ENCODE data around the gene LPXN.
A peak's percentile ranks its signal among the peaks of the same experiment; 100 is the strongest.
"Not testable (repeated sequence)": the region's sequence is repeated elsewhere in the genome, so short reads cannot be mapped to it uniquely, and the experiment has no call there.

LPXN gene

DNA sequence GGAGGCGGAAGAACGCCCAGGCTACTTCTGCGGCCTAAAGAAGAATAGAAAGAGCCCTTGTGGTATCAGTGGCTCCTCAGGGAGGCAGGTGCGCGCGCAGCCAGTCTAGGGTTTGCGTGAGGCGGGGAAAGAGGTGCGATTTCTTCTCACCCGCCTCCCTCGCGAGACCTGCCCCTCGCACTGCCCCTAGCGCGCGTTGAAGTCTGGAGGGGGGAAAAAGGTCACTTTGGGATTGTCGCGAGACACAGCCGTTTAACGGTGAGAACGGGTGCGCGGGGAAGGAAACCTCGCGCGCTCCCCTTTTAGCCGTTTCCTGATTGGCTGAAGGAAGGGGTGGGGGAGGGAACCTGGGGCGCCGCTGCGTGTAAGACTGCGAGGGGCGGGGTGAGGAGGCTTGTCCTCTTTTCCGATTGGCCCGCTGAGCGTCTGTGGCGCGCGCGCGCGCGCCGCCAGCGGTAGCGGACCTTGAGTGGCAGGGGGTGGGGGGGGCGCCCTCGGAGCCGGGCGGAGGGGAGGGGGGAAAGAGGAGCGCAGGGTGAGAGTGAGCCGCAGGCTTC is 3.1 kb upstream of the LPXN start, which contains the start of gene ZFP91:
Gene ZFP91, plus strand, starts transcription at position 429 of the 557 bp plus-strand sequence. CDS start 219 bp downstream, outside the sequence.
- DNase-seq, result peak; percentile 97

DNA sequence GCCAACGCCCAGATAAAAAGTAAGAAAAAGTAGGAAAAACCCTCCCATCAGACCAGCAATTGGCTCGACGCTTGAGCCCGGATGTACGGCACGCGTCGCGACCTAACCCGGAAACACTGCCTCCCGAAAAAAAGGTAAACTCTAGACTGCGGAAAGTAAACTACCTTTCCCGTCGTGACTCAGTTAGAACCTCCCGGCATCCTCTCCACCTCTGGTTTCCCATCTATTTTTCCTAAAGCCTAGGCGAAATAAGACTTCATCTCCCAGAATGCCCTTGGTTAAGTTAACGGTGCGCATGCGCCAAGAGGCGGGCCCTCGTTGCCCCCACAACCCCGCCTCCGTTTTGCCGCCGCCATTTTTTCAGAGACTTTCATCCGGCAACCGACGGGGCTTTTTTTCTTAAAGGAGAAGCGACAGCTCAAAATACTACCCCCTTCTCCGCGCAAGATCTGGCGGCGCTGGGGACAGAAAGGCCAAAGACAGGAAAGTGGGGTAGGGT is 2.5 kb upstream of the LPXN start:
- DNase-seq, result peak; percentile 91

DNA sequence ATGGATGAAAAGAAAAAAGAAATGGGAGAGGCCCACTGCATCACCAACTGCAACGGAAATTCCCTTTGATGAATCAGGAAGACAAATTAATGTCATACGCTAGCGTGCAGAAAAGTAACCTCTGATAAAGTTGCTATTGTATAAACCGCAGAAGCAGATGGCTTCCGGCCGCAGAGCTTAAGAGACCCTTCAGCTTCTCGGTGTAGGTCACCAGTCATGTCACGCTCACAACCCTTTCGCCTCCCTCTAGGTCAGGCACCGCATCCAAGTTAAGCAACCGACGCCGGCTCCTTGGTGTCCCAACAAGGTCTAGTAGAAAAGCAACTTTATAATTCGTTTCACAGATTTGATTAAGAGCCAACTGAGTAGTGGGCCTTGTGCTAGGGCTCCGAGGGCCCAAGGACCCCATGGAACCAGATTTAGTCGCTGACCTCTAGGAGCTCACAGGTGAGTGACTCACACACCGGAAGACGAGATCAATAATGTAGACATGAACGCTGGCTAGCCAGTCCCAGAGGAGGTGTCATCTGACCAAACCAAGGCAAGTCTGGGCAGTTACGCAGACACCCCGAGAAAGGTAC is 2.0 kb upstream of the LPXN start:
- peak; percentile 78 for DNase-seq

DNA sequence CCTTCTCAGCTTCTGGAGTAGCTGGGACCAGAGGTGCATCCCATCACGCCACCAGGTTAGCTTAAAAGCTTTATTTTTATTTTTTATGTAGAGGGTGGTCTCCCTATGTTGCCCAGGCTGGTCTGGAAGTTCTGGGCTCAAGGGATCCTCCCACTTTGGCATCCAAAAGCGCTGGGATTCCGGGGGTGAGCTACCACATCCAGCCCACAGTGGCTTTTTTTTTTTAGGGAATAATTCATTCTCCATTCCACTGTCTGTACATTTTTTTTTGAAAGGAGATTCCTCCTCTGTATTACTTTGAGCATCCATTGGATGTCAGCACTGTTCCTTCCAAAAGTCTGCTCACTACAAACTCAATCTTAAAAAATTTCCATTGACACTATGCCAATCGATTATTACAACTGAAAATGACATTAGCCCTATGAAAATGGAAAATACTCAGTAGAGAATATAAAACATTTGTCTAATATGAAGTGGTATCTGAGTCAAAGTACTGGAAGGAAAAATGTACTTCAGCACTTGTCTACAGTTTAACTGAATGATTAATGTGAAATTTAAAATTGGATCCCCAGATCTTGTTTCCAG is 1.3 kb upstream of the LPXN start:
- DNase-seq, result no peak

DNA sequence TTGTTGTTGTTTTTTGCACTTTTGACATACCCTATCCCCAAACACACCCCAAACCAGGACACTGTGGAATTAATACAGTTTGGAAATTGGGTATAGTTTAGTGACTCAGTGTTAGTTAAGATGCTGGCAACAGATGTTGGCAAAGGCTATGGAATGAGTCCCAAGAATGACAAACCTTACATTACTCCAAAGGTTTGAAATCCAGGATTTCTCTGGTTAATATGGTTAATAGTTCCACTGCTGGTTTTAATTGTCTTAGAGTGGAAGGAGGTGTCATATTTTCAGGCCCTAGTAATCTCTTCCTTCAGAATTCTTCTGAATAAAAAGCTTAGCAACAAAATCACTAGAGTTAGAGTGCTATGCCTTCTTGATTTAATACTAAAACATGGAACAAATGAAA is 775 bp downstream of the LPXN start:
- DNase-seq, result no peak

DNA sequence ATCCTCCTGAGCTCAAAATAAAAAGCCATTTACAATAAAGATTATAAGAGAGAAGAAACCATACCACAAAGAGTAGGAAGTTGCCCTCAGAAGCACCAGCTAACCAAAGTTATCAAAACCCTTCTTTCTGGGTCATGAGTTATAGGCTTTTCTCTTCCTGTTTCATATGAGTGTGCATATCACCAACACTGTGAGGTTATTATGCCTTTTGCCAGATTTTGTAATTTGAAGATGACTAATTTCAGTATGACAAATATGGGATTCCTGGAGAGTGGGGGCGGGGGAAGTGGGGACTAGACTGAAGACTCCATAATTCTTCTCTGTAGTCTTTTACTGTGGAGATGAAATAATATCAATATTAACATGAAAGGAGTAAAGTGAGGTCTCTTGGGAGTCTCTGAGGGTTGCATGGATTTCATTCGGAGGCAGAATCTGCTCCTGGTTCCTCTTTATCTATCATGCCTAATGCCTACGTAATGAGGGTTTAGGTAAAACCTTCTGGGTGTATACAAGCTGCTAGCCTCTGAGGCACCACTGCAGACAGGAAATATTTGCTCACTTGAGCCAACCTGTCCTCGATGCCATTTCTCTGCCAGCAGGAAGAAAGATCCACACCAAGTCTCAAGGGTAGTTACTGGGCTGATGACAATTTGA is 2.1 kb downstream of the LPXN start:
- DNase-seq, result peak; percentile 73

DNA sequence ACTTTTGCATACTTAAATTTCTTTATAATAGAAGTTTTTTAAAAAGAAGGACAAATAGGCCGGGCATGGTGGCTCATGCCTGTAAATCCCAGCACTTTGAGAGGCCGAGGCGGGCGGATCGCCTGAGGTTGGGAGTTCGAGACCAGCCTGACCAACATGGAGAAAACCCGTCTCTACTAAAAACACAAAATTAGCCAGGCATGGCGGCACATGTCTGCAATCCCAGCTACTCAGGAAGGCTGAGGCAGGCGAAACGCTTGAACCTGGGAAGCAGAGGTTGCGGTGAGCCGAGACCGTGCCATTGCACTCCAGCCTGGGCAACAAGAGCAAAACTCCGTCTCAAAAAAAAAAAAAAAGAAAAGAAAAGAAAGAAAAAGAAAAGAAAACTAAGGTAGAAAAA is 2.8 kb downstream of the LPXN start:
- DNase-seq, result not testable (repeated sequence)

DNA sequence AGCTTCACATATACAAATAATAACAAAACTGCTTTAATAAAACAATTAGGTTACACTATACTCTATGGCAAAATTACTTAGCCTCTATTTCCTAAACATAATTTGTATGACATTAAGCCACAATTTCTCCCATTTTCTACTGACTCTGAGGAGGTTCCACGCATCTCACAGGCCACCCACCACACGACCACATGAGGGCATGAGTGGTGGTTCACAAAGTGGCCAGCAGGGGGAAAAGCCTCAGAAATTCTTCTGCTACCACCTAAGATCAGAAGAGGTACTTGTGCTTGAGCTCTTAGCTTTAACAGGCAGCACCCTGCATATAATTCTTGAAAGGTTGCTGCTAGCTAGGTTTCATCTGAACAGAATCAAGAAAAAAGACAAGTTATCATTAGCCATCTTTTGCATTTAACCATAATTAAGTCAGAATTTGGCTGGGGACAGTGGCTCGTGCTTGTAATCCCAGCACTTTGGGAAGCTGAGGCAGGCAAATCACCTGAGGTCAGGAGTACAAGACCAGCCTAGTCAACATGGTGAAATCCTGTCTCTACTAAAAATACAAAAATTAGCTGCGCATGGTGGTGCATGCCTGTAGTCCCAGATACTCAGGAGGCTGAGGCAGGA is 7.7 kb downstream of the LPXN start:
- peak; percentile 78 for DNase-seq

DNA sequence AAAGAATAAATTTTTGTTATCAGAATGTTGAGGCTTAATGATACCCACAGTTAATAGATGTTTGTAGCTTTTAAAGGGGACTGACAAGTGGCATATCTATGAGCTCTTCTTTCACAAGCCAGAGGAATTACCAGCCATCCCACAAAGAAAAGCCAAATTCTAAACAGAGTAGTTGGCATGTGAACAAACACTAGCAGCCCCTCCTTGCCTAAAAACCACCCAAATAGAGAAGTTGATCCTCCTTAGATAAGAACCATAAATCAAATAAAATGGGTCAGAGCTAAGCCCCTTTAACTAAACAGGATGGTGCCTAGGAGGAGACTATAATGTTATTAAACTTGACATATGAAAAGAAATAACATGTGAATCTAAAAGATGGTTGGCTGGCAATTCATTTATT is 11.4 kb downstream of the LPXN start:
- DNase-seq, result no peak

DNA sequence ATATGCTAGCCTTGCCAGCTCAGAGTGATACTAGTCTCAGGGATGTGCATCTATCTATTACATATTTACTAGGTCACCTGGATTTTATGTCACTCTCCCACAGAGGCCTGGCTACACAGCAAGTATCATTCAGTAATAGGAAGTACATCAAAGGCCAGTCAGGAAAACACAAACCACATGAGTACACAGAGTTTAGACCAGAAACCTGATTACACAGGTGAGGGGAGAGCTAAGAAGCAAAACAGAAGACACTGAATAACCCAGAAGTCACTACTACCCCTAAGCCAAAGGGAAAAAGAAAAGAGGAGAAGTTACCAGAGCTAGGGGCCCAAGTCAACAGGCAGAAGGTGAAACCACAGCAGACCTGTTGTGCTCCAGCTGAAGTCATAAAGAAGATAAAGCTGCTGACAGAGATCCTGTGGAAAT is 13.3 kb downstream of the LPXN start:
- DNase-seq, result no peak

DNA sequence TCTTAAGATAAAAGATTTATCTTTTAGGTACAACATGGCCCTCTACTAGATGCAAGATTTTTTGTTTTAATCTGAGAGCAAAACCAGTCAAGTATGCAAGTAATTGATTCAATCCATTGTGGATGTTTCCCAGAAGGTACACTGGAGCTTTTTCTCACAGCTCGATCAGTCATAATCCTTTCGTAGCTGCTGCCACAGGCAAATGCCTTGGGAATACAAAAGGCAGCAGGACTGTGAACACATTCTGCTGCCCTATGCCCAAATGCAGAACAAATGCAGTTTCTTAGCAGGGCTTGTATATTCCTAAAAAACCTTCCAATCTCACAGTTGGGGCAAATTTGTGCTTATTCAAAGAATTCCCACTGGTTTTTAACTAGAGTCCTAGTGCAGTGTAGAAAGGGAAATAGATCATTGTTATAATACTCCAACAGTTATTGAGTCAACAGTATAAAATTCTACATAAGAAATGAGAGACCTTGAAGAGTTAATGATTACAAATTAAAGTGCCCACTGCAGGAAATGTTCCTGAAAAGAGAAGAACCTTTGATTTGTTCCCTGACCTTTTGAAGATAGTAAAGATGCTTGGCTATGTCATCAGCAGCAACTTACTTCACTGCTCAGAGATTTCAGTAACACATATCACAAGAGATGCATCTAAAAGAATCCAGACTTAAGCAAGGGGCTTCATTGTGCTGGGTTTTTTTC is 14.1 kb downstream of the LPXN start:
- DNase-seq, result no peak

DNA sequence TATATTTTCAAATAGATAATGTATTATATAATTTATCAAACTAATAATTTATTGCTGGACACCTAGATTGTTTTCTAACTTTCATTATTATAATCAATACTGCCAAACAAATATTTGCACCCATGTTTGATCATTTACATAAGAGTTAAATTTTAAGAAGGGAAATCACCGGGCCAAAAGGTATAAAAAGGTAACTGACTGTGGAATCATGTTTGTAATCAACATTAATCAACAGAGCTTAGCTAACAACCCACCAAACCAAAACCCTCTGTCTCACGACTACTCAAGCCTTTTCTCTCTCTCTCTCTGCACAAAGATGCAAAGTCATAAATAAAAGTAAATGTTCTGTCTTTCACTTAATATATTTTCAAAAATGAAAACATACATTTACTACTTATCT is 14.8 kb downstream of the LPXN start:
- no peak for DNase-seq

DNA sequence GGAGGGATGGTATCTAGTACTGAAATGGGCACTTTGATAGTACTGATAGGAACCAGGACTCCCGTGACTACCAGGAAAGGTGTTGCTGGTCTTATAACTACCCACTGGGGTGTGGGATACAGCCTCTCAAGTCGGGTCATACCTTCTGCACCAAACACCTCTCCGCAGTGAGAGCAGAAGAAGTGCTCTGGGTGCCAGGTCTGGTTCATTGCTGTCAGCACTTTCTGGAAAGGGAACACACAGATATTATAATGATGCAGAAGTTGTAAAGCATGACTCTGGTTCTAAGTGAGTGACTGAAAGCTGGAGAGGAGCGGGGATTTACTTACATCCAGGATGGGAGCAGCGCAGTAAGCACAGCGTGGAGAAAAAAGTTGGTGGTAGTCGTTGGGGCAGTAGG is 26.0 kb downstream of the LPXN start:
- no peak for DNase-seq

DNA sequence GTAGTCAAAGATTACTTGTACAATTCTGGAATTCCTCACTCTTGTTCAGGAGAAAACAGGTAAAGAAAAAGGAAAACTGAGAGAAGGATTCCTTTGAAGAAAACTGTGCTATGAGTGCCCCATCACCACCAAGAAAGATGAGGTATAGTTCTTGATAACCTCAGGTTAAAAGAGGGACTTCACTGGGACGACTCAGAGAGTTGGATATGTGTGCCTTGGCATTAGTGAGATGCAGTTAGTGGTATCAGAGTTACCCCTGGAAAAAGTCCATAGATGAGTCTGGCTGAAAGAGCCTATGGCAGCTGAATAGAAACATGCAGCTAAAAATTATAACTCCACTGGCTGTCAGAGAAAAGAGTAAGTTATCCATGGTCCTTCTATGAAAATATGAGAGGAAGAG is 28.8 kb downstream of the LPXN start:
- DNase-seq, result no peak

DNA sequence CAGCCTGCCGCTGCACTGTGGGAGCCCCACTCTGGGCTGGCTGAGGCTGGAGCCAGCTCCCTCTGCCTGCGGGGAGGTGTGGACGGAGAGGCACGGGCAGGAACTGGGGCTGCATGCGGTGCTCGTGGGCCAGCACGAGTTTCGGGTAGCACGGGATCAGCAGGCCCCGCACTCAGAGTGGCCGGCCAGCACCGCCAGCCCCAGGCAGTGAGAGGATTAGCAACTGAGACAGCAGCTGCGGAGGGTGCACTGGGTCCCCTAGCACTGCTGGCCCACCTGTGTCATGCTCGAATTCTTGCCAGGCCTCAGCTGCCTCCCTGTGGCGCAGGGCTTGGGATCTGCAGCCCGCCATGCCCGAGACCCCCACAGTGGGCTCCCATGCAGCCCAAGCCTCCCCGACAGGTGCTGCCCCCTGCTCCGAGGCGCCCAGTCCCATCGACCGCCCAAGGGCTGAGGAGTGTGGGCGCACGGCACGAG is 43.8 kb downstream of the LPXN start:
- DNase-seq, result no peak

DNA sequence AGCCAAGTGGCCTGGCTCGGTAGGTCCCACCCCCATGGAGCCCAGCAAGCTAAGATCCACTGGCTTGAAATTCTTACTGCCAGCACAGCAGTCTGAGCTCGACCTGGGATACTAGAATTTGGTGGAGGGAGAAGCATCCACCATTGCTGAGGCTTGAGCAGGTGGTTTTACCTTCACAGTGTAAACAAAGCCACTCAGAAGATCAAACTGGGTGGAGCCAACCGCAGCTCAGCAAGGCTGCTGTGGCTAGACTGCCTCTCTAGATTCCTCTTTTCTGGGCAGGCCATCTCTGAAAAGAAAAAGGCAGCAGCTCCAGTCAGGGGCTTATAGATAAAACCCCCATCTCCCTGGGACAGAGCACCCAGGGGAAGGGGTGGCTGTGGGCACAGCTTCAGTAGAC is 45.4 kb downstream of the LPXN start:
- no peak for DNase-seq

DNA sequence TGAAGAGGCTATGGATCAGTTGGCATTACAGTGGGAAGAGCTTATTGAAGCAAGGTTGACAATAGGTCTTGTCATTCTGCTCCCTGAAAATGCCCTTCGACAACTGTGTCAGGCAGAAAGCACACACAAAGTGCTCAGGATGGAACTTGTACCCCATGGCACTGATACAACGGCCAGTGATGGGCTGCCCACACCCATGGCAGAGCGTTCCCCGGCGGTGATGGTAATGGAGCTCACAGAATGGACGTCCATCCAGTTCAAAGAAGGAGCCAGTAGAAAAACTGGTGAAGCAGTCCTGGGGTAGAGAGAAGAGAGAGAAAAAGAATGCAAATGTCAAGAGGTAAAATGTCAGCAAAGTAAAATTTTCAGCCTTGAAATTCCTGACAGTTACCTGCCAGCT is 48.2 kb downstream of the LPXN start:
- no peak for DNase-seq

DNA sequence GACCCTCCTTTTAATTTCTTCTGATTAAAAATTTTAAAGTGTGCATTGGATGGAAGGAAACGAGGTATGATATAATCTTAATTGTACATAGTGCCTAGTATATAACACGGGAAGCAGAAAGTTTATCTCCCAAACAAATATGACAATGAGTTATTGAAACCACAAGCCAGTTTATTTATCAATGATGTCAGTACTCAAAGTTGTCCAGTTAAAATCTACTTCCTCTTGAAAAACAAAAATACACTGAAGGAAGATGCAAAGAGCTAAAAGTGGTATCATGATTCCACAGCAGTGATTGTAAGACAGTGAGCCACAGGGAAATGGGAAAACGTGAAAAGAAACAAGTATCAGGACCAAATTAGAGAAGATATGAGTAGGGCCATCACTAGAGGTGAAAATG is 48.9 kb downstream of the LPXN start:
- DNase-seq, result no peak

DNA sequence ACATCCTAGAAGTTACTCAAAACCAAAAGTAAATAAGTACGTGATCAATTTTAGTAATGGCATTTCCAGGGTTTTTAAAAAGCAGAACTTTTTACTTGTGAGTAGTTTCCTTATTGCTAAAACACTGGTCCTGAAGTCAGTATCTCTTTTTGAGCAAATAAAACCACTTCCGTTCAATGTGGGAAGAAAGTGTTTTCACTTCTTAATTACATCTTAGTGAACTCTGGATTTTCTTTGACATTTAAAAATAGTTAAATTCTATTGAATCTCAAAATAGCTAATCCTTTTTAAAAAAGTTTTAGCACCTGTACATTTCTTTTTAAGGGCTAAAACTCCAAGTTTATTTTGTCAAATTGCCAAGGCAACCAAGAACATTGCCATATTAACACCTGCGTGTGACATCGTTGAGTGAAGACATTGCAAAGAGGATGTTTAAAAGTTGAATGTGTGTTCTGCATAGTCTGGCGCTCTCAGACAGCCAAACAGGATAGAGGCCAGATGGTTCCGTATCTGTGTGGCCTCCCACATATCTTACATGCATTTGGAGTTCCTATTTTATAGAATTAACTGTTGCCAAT is 50.5 kb downstream of the LPXN start:
- DNase-seq, result peak; percentile 15

DNA sequence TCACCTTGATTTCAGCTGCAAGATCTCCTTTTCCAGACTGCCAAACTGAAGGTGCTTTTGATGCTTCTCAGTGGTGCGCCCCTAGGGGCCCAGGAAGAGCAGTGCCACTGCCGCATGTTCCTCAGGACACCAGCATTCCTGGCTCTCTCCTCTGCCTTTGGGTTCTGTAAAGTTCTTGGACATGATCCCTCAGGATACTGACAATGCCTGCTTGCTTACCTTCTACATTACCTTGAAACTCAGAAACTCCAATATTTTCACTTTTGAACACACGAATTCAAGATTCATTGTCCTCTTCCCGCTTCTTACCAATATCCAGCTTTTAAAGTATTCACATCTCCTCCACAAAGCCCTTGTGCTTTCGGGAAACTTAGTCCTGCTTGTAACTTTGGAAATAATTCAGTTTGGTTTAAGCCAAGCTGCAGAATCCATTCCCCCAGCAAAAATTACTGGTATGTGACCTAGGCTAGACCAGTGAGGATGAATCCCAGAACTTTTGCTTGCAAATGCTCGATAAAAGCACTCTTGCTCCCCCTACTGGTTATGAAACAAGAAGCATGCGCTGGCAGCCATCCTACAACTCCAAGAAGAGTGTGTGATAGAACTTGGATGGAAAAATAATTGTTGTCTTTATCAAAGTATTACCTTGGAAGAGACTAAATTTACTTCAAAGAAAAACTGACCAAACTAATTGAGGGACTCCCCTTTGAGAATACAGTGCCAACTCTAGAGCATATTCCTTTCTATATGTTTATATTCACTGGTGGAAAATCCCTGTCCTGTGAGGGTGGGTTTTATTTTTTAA is 51.2 kb downstream of the LPXN start:
- peak; percentile 40 for DNase-seq

DNA sequence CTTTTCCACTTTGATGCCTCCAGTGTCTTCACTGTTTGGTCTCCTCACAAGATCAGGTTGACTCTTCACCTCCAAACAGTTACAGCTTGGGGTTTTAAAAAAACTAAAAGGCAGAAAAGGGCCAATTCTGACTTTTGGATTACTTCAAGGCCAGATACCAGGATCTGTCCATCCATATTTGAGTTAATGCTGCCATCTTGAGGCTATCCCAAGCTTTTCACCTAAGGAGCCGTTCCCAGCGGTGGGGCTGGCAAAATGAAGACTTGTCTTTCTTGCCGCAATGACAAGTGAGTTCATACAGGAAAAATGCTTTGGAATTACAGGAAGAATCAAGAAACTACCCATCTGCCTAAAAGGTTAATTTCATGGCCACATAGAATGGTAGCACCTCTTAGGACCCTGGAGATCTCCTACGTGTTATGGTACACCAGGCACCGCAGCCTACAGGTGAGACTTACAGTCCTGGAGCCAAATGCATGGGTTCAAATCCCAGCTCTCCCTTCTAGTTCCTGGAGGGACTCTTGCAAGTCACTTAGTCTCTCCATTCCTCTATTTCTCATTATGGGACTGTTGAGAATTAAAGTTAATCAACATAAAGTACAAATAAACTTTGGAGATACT is 61.8 kb downstream of the LPXN start:
- no peak for DNase-seq

Measured in activated naive CD4-positive, alpha-beta T cell treated with anti-CD3 and anti-CD28 coated beads, Interleukin-2, amount 50 U/mL, for 16 hours (primary cell).